Measurements from ENCODE around the gene GMIP. TPM values are rescaled to one million over a fixed set of nuclear protein-coding genes. Genes with fewer than 3 reads are reported as not detected.
A peak's percentile ranks its signal among the peaks of the same experiment; 100 is the strongest.

Gene GMIP
- total and polyA plus RNA-seq, 3 donors from 2014 or later, result 8.8 to 15.2 (median 13.4) TPM

GRCh38 chr19:19637523-19638251 is 5.8 kb downstream of the GMIP start:
- Histone ChIP-seq H3K4me3 (peak overlapping the region; percentile 12 to 49), H3K27ac (no peak overlapping the region), H3K27me3 (no peaks in the 10 kb centered on the region), H3K4me1 (peaks cover under 1% of the 10 kb centered on the region), H3K36me3 (ENCODE audit: low read depth, missing control alignments) (no peaks in the 10 kb centered on the region), H3K9me3 (no peaks in the 10 kb centered on the region)
- DNase-seq, result peak; percentile 40
- no peak for TF ChIP-seq CTCF (IDR thresholded peaks at IDR 0.05)
- 72 to 78% methylated on average over 17 to 49 of the region's 53 CpGs for WGBS, 2 donors
- intact Hi-C loops (cut with DNase I; ENCODE audit: low total_unique reads), result no loop called here

- no peaks in the 10 kb centered on the region for H3K36me3 ChIP-seq (ENCODE audit: low read depth, missing control alignments)
- WGBS, 2 donors, result 65 to 67% methylated on average over 10 to 27 of the region's 27 CpGs
- H3K4me1 ChIP-seq, result no peaks in the 10 kb centered on the region
- TF ChIP-seq CTCF (IDR thresholded peaks at IDR 0.05) (no peak), POLR2A (IDR thresholded peaks at IDR 0.05) (no peak)
- H3K9me3 ChIP-seq, result no peaks in the 10 kb centered on the region
- intact Hi-C loops (cut with DNase I; ENCODE audit: low total_unique reads), result no loop called here
- peak overlapping the region; percentile 12 to 49 for H3K4me3 ChIP-seq
- no peak for DNase-seq
- H3K27me3 ChIP-seq, result no peaks in the 10 kb centered on the region
- no peak overlapping the region for H3K27ac ChIP-seq
Measured at GRCh38 chr19:19637186-19637522, 6.3 kb downstream of the GMIP start.

GRCh38 chr19:19636573-19637185 is 6.8 kb downstream of the GMIP start:
- 89 to 91% methylated on average over 8 to 9 of the region's 9 CpGs for WGBS, 2 donors
- Histone ChIP-seq H3K4me1 (no peaks in the 10 kb centered on the region), H3K9me3 (no peaks in the 10 kb centered on the region), H3K27ac (no peak overlapping the region), H3K4me3 (no peak overlapping the region), H3K27me3 (no peaks in the 10 kb centered on the region), H3K36me3 (ENCODE audit: low read depth, missing control alignments) (no peaks in the 10 kb centered on the region)
- TF ChIP-seq CTCF (IDR thresholded peaks at IDR 0.05) (no peak), POLR2A (IDR thresholded peaks at IDR 0.05) (no peak)
- DNase-seq, result no peak
- intact Hi-C loops (cut with DNase I; ENCODE audit: low total_unique reads), result no loop called here

- 94 to 98% methylated on average over 13 to 14 of the region's 14 CpGs for WGBS, 2 donors
- Histone ChIP-seq H3K4me3 (no peak overlapping the region), H3K36me3 (ENCODE audit: low read depth, missing control alignments) (no peaks in the 10 kb centered on the region), H3K27ac (no peak overlapping the region), H3K4me1 (no peaks in the 10 kb centered on the region), H3K9me3 (no peaks in the 10 kb centered on the region), H3K27me3 (no peaks in the 10 kb centered on the region)
- intact Hi-C loops (cut with DNase I; ENCODE audit: low total_unique reads), result no loop called here
- DNase-seq, result no peak
- TF ChIP-seq CTCF (IDR thresholded peaks at IDR 0.05) (no peak), POLR2A (IDR thresholded peaks at IDR 0.05) (no peak)
Measured at GRCh38 chr19:19635313-19635702, 8.1 kb downstream of the GMIP start.

All from testis (tissue), 3 donors.